Left hindlimb (tissue), 1 donor: Measurements from ENCODE around the gene UBALD2.
"Not testable (repeated sequence)": the region's sequence is repeated elsewhere in the genome, so short reads cannot be mapped to it uniquely, and the experiment has no call there.

ENCODE experiments used
- DNase-seq: peaks from one replicate; pipeline ENCODE4 v3.0.0-alpha.2; 2018

Gene UBALD2

DNA sequence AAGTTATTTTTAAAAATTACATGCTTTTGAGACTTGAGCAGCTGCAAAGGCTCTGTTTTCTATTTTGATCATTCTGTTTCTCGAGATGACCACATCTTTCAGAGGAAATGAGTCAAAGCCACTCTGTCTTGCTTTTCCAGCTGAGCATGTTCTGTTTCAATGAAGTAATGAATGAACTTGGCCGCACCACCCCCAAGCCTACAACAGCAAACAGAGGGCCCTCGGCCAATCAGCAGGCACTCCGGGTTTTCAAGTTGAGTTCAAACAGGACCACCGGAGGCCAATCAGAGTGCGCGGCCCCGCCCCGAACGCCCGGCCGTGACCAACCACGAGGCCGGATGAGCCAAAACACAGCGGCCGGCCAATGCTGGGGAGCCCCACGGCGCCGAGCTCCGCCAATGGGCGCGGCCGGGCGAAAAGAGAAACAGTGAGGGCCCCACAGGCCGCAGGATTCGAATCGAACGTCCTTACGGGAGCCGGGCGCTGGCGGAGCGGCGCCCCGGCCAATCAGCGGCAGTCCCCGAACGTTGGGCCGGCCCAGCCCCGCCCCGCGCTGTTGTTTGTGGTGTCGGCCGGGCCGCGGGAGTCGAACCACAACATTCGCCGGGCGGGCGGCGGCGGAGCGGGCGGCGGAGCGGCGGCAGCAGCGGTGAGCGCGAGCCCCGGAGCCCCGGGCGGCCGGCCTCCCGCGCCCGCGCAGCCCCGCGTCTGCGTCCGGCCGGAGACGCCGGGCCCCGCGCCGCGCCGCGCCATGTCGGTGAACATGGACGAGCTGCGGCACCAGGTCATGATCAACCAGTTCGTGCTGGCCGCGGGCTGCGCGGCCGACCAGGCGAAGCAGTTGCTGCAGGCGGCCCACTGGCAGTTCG, at the start of gene UBALD2:
UBALD2 (plus strand) TSS at position 594 of the 869 bp plus-strand sequence; CDS start at position 752, 158 bp downstream.
- peak; percentile 100 for DNase-seq

GRCh38 chr17:76217081-76217480, 48.1 kb upstream of the UBALD2 start:
- DNase-seq: no peak

- DNase-seq: no peak
These were observed 45.3 kb upstream of the UBALD2 start for GRCh38 chr17:76219670-76220383.

DNA sequence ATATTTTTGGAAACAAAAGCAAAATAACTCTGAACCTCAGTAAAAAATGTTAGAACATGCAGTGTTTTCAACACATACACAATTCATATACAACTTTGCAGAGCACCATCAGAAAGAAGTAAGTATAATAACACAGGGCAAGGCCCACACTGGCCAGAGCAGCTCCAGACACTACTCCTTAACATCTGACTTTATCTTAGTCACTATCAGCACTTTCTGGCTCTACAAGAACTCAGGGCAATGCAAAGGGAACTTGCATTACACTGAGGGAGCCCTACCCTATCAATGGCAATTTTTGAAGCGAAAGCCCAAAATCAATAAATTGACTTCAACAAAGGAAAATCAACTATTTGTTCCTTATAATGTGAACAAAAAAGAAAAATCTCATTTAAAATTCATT, 41.3 kb upstream of the UBALD2 start:
- no peak for DNase-seq

- not testable (repeated sequence) for DNase-seq
These were observed 39.6 kb upstream of the UBALD2 start for GRCh38 chr17:76225373-76226086.

- DNase-seq: not testable (repeated sequence)
These were observed 38.4 kb upstream of the UBALD2 start for GRCh38 chr17:76226749-76227148.

- DNase-seq: no peak
These were observed 32.8 kb upstream of the UBALD2 start for GRCh38 chr17:76232342-76232741.

GRCh38 chr17:76233588-76234353, 31.4 kb upstream of the UBALD2 start:
- no peak for DNase-seq

DNA sequence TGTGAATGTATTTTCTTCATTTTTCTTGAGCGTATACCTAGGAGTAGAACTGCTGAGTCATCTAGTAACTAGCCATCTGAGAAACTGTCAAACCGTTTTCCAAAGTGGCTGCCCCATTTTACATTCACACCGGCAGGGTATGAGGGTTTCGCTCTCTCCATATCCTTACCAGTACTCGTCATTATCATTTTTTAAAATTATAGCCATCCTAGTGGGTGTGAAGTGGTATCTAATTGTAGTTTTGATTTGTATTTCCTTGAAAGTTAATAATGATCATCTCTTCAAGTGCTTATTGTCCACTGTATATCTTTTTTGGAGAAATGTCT, 30.8 kb upstream of the UBALD2 start:
- DNase-seq: no peak

DNA sequence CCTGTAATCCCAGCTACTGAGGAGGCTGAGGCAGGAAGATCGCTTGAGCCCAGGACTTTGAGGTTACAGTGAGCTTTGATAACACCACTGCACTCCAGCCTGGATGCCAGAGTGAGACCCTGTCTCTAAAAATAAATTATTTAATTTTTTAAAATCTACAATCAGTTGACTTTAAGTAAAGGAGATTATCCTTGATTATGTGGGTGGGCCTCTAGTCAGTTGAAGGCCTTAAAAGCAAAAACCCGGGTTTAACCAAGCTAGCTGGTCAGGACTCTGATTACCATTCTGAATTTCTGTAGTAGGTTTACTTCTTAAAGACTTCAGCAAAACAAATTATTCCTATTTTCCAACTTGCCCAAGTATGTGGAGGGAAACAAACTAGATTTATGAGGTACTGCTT, 29.3 kb upstream of the UBALD2 start:
- no peak for DNase-seq

- no peak for DNase-seq
These were observed 28.5 kb upstream of the UBALD2 start for GRCh38 chr17:76236603-76237002.

GRCh38 chr17:76237859-76238313, 27.3 kb upstream of the UBALD2 start:
- no peak for DNase-seq

- no peak for DNase-seq
These were observed 26.2 kb upstream of the UBALD2 start for GRCh38 chr17:76238847-76239537.

- DNase-seq: no peak
These were observed 25.4 kb upstream of the UBALD2 start for GRCh38 chr17:76239538-76240274.

DNA sequence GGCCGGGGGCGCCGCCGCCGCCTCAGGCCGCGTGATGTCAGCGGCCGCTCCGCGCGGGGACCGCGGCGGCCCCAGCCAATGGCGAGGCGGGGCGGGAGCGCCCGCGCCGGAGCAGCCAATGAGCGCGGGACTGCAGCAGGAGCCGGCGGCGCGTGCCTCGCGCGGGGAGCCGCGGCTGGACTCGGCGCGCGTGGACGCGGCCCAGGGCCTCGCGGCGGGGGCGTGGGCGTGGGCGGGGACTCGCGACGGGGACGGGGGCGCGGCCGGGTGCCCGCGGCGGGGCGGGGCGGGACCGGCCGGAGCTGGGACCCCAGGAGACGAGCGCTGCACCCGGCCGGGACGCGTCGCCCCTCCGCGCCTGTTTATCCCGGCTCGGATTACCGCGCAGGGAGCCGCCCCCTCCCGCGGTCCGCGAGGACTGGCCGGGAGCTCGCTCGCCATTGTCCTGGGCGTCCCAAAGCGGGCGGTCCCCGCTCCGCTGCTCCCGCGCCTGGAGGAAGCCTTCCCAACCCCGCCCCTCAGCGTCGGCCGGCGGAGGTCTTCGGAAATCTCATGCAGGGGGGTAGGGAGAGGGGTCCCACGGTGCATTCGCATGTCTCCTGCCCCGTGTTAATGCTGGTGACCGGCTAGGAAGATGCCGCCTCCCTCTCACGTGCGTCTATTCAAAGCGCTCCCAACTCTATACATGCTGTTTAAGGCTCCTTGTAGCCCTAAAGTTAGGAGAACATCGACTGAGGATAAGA, 24.5 kb upstream of the UBALD2 start, which contains the start of gene RNF157:
RNF157 (minus strand) TSS at position 33 of the 743 bp plus-strand sequence. CDS start 253 bp downstream, outside the sequence.
- DNase-seq: peak; percentile 69

DNA sequence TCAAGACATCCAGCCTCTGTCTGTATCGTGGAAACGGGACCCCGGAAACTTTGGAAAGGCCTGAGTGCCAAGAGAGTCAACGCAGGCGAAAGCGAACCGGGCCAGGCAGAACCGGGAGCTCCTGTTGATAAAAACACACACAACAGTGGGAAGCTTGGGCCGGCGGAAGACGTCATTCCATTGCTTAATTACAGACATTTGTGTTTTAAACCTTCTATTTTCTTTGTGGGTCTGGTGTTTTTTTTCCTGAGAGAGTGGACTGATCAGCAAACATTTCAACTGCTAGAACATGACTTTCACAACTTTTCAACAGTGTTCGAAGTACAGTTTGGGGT, 24.0 kb upstream of the UBALD2 start:
- DNase-seq: no peak

DNA sequence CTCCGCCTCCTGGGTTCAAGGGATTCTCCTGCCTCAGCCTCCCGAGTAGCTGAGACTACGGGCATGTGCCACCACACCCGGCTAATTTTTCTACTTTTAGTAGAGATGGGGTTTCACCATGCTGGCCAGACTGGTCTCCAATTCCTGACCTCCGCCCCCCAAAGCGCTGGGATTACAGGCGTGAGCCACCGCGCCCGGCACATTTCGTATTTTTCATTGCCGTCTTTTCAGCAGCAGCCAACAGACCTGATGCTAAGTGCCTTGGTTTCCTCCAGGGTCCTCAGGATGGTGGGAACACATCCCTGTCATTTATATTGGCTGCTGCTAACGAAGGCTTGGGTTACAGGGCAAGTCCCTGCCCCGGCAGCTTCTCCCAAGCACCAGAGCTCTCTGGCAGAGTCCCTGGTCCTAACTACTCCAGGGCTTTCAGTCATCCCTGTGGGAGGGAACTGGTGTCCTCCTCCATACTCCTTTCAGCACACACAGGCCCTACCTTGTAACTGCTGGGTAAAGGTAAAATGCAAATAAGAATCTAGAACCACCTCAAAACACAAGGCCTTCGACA, 23.4 kb upstream of the UBALD2 start:
- DNase-seq: no peak

DNA sequence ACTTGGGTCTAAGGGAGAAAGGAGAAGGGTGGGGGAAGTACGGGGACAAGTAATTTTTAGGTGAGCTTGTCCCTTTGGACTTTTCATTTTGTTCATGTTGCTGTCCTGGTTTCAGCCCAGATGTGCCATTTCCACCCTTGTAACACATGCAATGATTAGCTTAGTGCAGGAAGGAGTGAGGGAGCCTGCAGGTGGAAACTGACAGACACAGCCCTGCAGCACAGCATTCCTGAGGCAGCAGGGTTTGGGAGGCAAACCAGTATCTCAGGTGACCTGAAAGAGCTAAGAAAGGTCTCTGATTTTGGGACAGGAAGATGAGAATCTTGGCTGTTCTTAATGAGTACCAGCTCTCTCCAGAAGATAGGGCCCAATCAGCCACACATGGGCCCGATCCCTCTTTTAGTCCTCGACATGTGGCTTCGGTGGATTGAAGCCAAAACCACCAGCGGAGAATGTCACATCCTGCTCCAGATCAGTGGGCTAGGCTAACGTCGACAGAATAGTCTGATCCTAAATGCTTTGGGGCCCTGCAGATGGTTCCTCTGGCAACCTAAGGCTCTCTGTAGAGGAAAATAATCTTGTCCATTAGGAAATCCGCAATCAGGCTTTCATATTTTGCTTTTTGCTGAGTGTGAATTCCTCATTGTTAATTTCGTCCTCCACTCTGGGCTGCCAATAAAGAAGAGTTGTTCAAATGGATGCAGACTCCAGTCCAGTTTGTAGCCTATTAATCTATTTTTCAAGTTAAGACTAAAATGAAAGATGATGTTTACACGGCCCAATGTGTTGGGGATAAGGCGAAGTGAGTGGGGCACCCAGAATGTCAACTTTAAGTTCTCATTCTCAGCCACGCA, 21.1 kb upstream of the UBALD2 start:
- DNase-seq: no peak

- not testable (repeated sequence) for DNase-seq
These were observed 20.4 kb upstream of the UBALD2 start for GRCh38 chr17:76244721-76245120.
